HCT116 (cell line): ENCODE data around the gene CCM2. TPM values are rescaled to one million over a fixed set of nuclear protein-coding genes. Genes with fewer than 3 reads are reported as not detected.

Source experiments
- ATAC-seq: fragments of 200-7000 bp; cut with Tn5 transposase; 2 replicates; pipeline ENCODE4 v1.9.1; 2020; ENCODE audit warnings: mild to moderate bottlenecking, moderate library complexity
- BruUV-seq: library from RNA; stranded (reverse); fragments of 400-500 nt; replicated peaks from 2 replicates; lab custom pipeline; 2021; lab: Mats Ljungman, UMichigan
- CTCF ChIA-PET: fragments of 300-600 bp; sonication (Branson Sonifier 250); formaldehyde crosslinking; loops from one replicate; lab custom pipeline; 2021; ENCODE audit warnings: antibody characterized with exemption; lab: Charles Lee
- POLR2A ChIA-PET: fragments of 300-600, 350-600 bp; sonication (Branson Sonifier 250); formaldehyde crosslinking; loops from one replicate; lab custom pipeline; 2021; ENCODE audit warnings: antibody characterized with exemption; lab: Charles Lee
- RAD21 ChIA-PET, 2 experiments: fragments of 300-600 bp; sonication (Branson Sonifier 250); formaldehyde crosslinking; loops; one replicate each; lab custom pipeline; 2023; ENCODE audit warnings: low total read pairs in 2 of 2; ENCODE audit not compliant: uncharacterized antibody in 2 of 2, unreplicated experiment in 2 of 2, low non-redundant PET in 1 of 2; lab: Charles Lee
- DNase-seq: peaks from one replicate; pipeline ENCODE4 v3.0.0-alpha.2; 2010; ENCODE audit warnings: low read depth, low spot score
- H2AFZ ChIP-seq: fragments of 200-600 bp; shearing (Covaris generic), sonication (generic); 2 replicates; pipeline ENCODE4 v1.6.1; 2017; ENCODE audit warnings: low read depth, mixed run types, mixed read lengths, antibody characterized with exemption, low read length; ENCODE audit not compliant: poor library complexity, severe bottlenecking
- H3K27ac ChIP-seq: 2 replicates; pipeline ENCODE4 v1.5.1; 2012; ENCODE audit warnings: low read depth, low read length
- H3K27me3 ChIP-seq: fragments of 200-600 bp; sonication (generic); 2 replicates; pipeline ENCODE4 v1.6.1; 2016; ENCODE audit warnings: mixed run types, low read length, mixed read lengths; ENCODE audit not compliant: insufficient read depth
- H3K36me3 ChIP-seq, 2 experiments: fragments of 200-500 bp in 1 of 2; fragments of 200-600 bp in 1 of 2; sonication (Bioruptor generic) in 1 of 2; sonication (generic) in 1 of 2; 2 replicates each; pipeline versions ENCODE4 v1.5.1 to v1.6.1; 2014 to 2016; ENCODE audit warnings: low read length in 2 of 2, inconsistent platforms in 1 of 2, mixed read lengths in 1 of 2, mixed run types in 1 of 2; ENCODE audit not compliant: insufficient read depth in 2 of 2, control insufficient read depth in 1 of 2
- H3K4me1 ChIP-seq, 2 experiments: fragments of 200-600 bp in 1 of 2; sonication (generic) in 1 of 2; 2 replicates each; pipeline versions ENCODE4 v1.5.1 to v1.6.1; 2012 to 2017; ENCODE audit warnings: low read length in 2 of 2, inconsistent platforms in 1 of 2, mild to moderate bottlenecking in 1 of 2, mixed read lengths in 1 of 2, mixed run types in 1 of 2, moderate library complexity in 1 of 2; ENCODE audit not compliant: insufficient read depth in 2 of 2, control insufficient read depth in 1 of 2
- H3K4me2 ChIP-seq: fragments of 200-600 bp; sonication (generic); 2 replicates; pipeline ENCODE4 v1.6.1; 2017; ENCODE audit warnings: mixed run types, low read length, mixed read lengths
- H3K4me3 ChIP-seq, 2 experiments: fragments of 200-600 bp in 1 of 2; sonication (generic) in 1 of 2; replicated peaks in 1 of 2; 2 replicates each; pipeline ENCODE4 v1.5.1; 2011 to 2016; ENCODE audit warnings: low read length in 2 of 2, control low read depth in 1 of 2, low read depth in 1 of 2, mild to moderate bottlenecking in 1 of 2, mixed read lengths in 1 of 2, mixed run types in 1 of 2
- H3K79me2 ChIP-seq: fragments of 200-600 bp; sonication (generic); 2 replicates; pipeline ENCODE4 v1.6.1; 2017; ENCODE audit warnings: mild to moderate bottlenecking, mixed run types, low read length, moderate library complexity, mixed read lengths; ENCODE audit not compliant: insufficient read depth
- H3K9ac ChIP-seq: fragments of 200-600 bp; sonication (generic); 2 replicates; pipeline ENCODE4 v1.6.1; 2016; ENCODE audit warnings: low read length, mixed read lengths
- H3K9me2 ChIP-seq: fragments of 200-600 bp; sonication (generic), shearing (Covaris generic); 2 replicates; pipeline ENCODE4 v1.6.1; 2017; ENCODE audit warnings: mixed run types, mild to moderate bottlenecking, moderate library complexity; ENCODE audit not compliant: insufficient read depth
- H3K9me3 ChIP-seq, 2 experiments: fragments of 200-500 bp in 1 of 2; fragments of 200-600 bp in 1 of 2; sonication (Bioruptor generic) in 1 of 2; sonication (generic) in 1 of 2; 2 replicates each; pipeline ENCODE4 v1.6.1; 2014 to 2017; ENCODE audit warnings: low read length in 2 of 2, mixed read lengths in 2 of 2, inconsistent platforms in 1 of 2, low read depth in 1 of 2, mild to moderate bottlenecking in 1 of 2, mixed run types in 1 of 2, moderate library complexity in 1 of 2; ENCODE audit not compliant: control insufficient read depth in 1 of 2, insufficient read depth in 1 of 2
- H4K20me1 ChIP-seq: fragments of 200-600 bp; sonication (generic), shearing (Covaris generic); 2 replicates; pipeline ENCODE4 v1.6.1; 2017; ENCODE audit warnings: mixed run types, mild to moderate bottlenecking, moderate library complexity; ENCODE audit not compliant: insufficient read depth
- ATF3 ChIP-seq: IDR thresholded peaks from 2 replicates; pipeline ENCODE4 v1.6.1; 2012
- CBX3 ChIP-seq: IDR thresholded peaks from 2 replicates; pipeline ENCODE4 v1.6.1; 2012; ENCODE audit warnings: low read depth
- CEBPB ChIP-seq: IDR thresholded peaks from 2 replicates; pipeline ENCODE4 v1.6.1; 2012; ENCODE audit warnings: low read depth
- POLR2A ChIP-seq: IDR thresholded peaks from 2 replicates; pipeline ENCODE4 v1.7.0; 2011; ENCODE audit warnings: borderline replicate concordance; ENCODE audit not compliant: insufficient read depth, insufficient read length; ENCODE audit errors: extremely low read depth
- RAD21 ChIP-seq: IDR thresholded peaks from 2 replicates; pipeline ENCODE4 v1.6.1; 2012; ENCODE audit warnings: low read depth, mild to moderate bottlenecking
- REST ChIP-seq: IDR thresholded peaks from 2 replicates; pipeline ENCODE4 v1.6.1; 2012; ENCODE audit warnings: low read depth
- SIN3A ChIP-seq: IDR thresholded peaks from 2 replicates; pipeline ENCODE4 v1.6.1; 2012; ENCODE audit warnings: low read depth
- SRF ChIP-seq: IDR thresholded peaks from 2 replicates; pipeline ENCODE4 v1.6.1; 2012; ENCODE audit warnings: low read depth
- YY1 ChIP-seq: IDR thresholded peaks from 2 replicates; pipeline ENCODE4 v1.6.1; 2011; ENCODE audit warnings: low read length, low read depth, moderate library complexity, mild to moderate bottlenecking; ENCODE audit not compliant: insufficient replicate concordance; ENCODE audit errors: extremely low read depth
- ZBTB33 ChIP-seq: IDR thresholded peaks from 2 replicates; pipeline ENCODE4 v1.6.1; 2011; ENCODE audit warnings: mild to moderate bottlenecking, low read length, moderate library complexity; ENCODE audit not compliant: insufficient replicate concordance; ENCODE audit errors: extremely low read depth
- ZFX ChIP-seq: fragments of 450-650 bp; IDR thresholded peaks from 2 replicates; pipeline ENCODE4 v1.6.1; 2017
- ZNF274 ChIP-seq: fragments of 200-500 bp; sonication (Bioruptor generic); IDR thresholded peaks from 2 replicates; pipeline ENCODE4 v1.6.1; 2014; ENCODE audit warnings: mild to moderate bottlenecking, low read depth, low read length, inconsistent platforms
- intact Hi-C: fragments of 100-400 bp; cut with micrococcal nuclease; formaldehyde crosslinking; loops from 2 replicates; pipeline ENCODE4 v1.10.0; 2022
- total RNA-seq: library from RNA; stranded (reverse); gene quantifications from one replicate; pipeline ENCODE4 v1.2.1, GENCODE V29; 2021; ENCODE audit not compliant: unreplicated experiment
- TF ChIP-seq, protein P1 (sequence below): IDR thresholded peaks from 2 replicates; pipeline ENCODE4 v1.6.1; 2012
- TF ChIP-seq, protein P2 (sequence below), 3 experiments: fragments of 200-600 bp in 1 of 3; sonication (generic) in 1 of 3; IDR thresholded peaks in 2 of 3; conservative IDR thresholded peaks in 1 of 3; 2 replicates each; pipeline ENCODE4 v1.5.1; 2012 to 2017; ENCODE audit warnings: low read depth in 2 of 3, low read length in 2 of 3, antibody characterized with exemption in 1 of 3, borderline replicate concordance in 1 of 3, control low read depth in 1 of 3, mild to moderate bottlenecking in 1 of 3, mixed read lengths in 1 of 3, mixed run types in 1 of 3, moderate library complexity in 1 of 3; ENCODE audit not compliant: insufficient read depth in 1 of 3

CCM2 gene
- total RNA-seq, 1 experiment from 2014 or later: 34.4 TPM

DNA sequence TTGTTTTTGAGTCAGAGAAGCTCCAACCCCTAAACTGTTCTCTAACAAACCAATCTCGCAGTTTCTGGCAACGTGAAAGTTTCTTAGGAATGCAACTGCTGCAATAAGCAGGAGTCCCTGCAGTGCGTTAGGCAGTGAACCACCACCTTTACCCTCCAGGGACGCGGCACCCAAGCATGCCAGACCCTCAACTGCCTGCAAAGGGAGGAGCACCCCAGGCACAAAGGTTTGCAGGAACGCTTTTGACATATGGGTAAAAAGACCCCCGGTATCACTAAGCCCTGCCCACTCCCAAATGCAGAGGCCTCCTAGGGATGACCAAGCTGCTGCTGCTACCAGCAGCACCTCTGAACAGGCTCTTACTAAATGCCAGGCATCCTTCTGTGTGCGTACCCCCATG is 106.8 kb downstream of the CCM2 start:
- no TSS peak for BruUV-seq
- no peak overlapping the region for H3K27ac ChIP-seq
- no peak overlapping the region for H3K4me2 ChIP-seq
- ChIA-PET CTCF (no interaction called here), RAD21 (no interaction called here), POLR2A (no interaction called here)
- H3K4me1 ChIP-seq: peaks cover 5% of the 10 kb centered on the region in 2 experiments
- no peak for TF ChIP-seq RAD21
- TF ChIP-seq REST: no peak
- TF ChIP-seq CEBPB: no peak
- TF ChIP-seq ZNF274: no peak
- no peak for TF ChIP-seq POLR2A
- TF ChIP-seq ATF3: no peak
- TF ChIP-seq ZFX: no peak
- TF ChIP-seq, protein P1, sequence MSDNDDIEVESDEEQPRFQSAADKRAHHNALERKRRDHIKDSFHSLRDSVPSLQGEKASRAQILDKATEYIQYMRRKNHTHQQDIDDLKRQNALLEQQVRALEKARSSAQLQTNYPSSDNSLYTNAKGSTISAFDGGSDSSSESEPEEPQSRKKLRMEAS: no peak
- TF ChIP-seq SRF: no peak
- TF ChIP-seq YY1: no peak
- no peak for TF ChIP-seq CBX3
- no peak for TF ChIP-seq ZBTB33
- TF ChIP-seq, protein P2, sequence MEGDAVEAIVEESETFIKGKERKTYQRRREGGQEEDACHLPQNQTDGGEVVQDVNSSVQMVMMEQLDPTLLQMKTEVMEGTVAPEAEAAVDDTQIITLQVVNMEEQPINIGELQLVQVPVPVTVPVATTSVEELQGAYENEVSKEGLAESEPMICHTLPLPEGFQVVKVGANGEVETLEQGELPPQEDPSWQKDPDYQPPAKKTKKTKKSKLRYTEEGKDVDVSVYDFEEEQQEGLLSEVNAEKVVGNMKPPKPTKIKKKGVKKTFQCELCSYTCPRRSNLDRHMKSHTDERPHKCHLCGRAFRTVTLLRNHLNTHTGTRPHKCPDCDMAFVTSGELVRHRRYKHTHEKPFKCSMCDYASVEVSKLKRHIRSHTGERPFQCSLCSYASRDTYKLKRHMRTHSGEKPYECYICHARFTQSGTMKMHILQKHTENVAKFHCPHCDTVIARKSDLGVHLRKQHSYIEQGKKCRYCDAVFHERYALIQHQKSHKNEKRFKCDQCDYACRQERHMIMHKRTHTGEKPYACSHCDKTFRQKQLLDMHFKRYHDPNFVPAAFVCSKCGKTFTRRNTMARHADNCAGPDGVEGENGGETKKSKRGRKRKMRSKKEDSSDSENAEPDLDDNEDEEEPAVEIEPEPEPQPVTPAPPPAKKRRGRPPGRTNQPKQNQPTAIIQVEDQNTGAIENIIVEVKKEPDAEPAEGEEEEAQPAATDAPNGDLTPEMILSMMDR (IDR thresholded peaks at IDR 0.05 in 2 of 3, conservative IDR thresholded peaks at IDR 0.05 in 1 of 3; ENCODE audit: borderline replicate concordance in 1 of 3, insufficient read depth in 1 of 3, low read depth in 2 of 3, low read length in 2 of 3): no peak
- no peak for TF ChIP-seq SIN3A
- peaks cover 13% of the 10 kb centered on the region for H4K20me1 ChIP-seq
- no peaks in the 10 kb centered on the region for H3K9me2 ChIP-seq
- H2AFZ ChIP-seq: no peak overlapping the region
- no peak overlapping the region for H3K9ac ChIP-seq
- intact Hi-C loops: no loop called here
- peaks cover 69 to 77% of the 10 kb centered on the region in 2 experiments for H3K36me3 ChIP-seq
- no peaks in the 10 kb centered on the region for H3K27me3 ChIP-seq
- H3K79me2 ChIP-seq: peaks cover 89% of the 10 kb centered on the region
- no peaks in the 10 kb centered on the region for H3K9me3 ChIP-seq
- DNase-seq: no peak
- no peak for ATAC-seq
- no peak overlapping the region for H3K4me3 ChIP-seq
